Keratinocyte (primary cell): ENCODE results near the gene CYP4B1.

Experiments used
- CTCF ChIP-seq, 3 experiments: IDR thresholded peaks in 1 of 3; conservative IDR thresholded peaks in 1 of 3; optimal IDR thresholded peaks in 1 of 3; 2 replicates in 2 of 3; 3 replicates in 1 of 3; pipeline versions ENCODE3 to v1.5.1; 2011; ENCODE audit warnings: low read length in 3 of 3, mild to moderate bottlenecking in 3 of 3, moderate library complexity in 2 of 3, control low read depth in 1 of 3, inconsistent platforms in 1 of 3; ENCODE audit not compliant: insufficient read depth in 2 of 3; ENCODE audit errors: extremely low read depth in 1 of 3
- EZH2 ChIP-seq: IDR thresholded peaks from one replicate; pipeline ENCODE4 v1.6.1; 2012; ENCODE audit warnings: inconsistent platforms, mild to moderate bottlenecking, low read length, moderate library complexity

GRCh38 chr1:46819335-46819734, 20.5 kb downstream of the CYP4B1 start:
- TF ChIP-seq CTCF (optimal IDR thresholded peaks at IDR 0.05 in 1 of 3, IDR thresholded peaks at IDR 0.05 in 1 of 3, conservative IDR thresholded peaks at IDR 0.05 in 1 of 3; ENCODE audit: extremely low read depth in 1 of 3, insufficient read depth in 2 of 3, low read length in 3 of 3), result no peak
- no peak for TF ChIP-seq EZH2
